GM21526 (cell line): ENCODE results near the gene KRT28.

Source experiments
- ATAC-seq: cut with Tn5 transposase; IDR thresholded peaks from one replicate; pipeline ENCODE4 v1.9.1; 2021; ENCODE audit warnings: moderate library complexity; ENCODE audit not compliant: unreplicated experiment, low FRiP score

KRT28 gene

GRCh38 chr17:40799859-40800258 is at the start of gene KRT28:
Gene KRT28 (minus strand): TSS chr17:40799959. CDS start chr17:40799893, 66 bp downstream.
- no peak for ATAC-seq

GRCh38 chr17:40848583-40849235 is 49.0 kb upstream of the KRT28 start:
- ATAC-seq = no peak

- no peak for ATAC-seq
These were observed 46.9 kb upstream of the KRT28 start for GRCh38 chr17:40846515-40847144.

- ATAC-seq = no peak
These were observed 44.9 kb upstream of the KRT28 start for GRCh38 chr17:40844671-40845107.

GRCh38 chr17:40843242-40843641 is 43.5 kb upstream of the KRT28 start:
- ATAC-seq = no peak

GRCh38 chr17:40841246-40841645 is 41.5 kb upstream of the KRT28 start:
- ATAC-seq = no peak

GRCh38 chr17:40839194-40839593 is 39.4 kb upstream of the KRT28 start:
- ATAC-seq = no peak

GRCh38 chr17:40836020-40836419 is 36.3 kb upstream of the KRT28 start:
- ATAC-seq = no peak

GRCh38 chr17:40833882-40834281 is 34.1 kb upstream of the KRT28 start:
- ATAC-seq = no peak

GRCh38 chr17:40832840-40833239 is 33.1 kb upstream of the KRT28 start:
- no peak for ATAC-seq

GRCh38 chr17:40830085-40830776 is 30.5 kb upstream of the KRT28 start:
- ATAC-seq = no peak

- no peak for ATAC-seq
These were observed 28.8 kb upstream of the KRT28 start for GRCh38 chr17:40828454-40829044.

GRCh38 chr17:40827746-40828453 is 28.1 kb upstream of the KRT28 start:
- no peak for ATAC-seq

GRCh38 chr17:40825599-40825998 is 25.8 kb upstream of the KRT28 start:
- no peak for ATAC-seq

- ATAC-seq = no peak
These were observed 24.5 kb upstream of the KRT28 start for GRCh38 chr17:40824015-40824832.

- no peak for ATAC-seq
These were observed 22.5 kb upstream of the KRT28 start, which contains the start of gene KRT10 for GRCh38 chr17:40822132-40822812. Gene KRT10 (minus strand): TSS chr17:40822614. CDS start chr17:40822585, 29 bp downstream.

GRCh38 chr17:40821536-40821935 is 21.8 kb upstream of the KRT28 start:
- no peak for ATAC-seq

- ATAC-seq = no peak
These were observed 20.6 kb upstream of the KRT28 start for GRCh38 chr17:40820228-40820838.
